Central memory CD4-positive, alpha-beta T cell (primary cell): ENCODE measurements around the gene GRIK2.
"Not testable (repeated sequence)": the region's sequence is repeated elsewhere in the genome, so short reads cannot be mapped to it uniquely, and the experiment has no call there.

Experiments used
- DNase-seq: peaks from one replicate; pipeline ENCODE4 v3.0.0; 2022
- total RNA-seq, 3 experiments: gene quantifications; one replicate each; lab custom pipeline; 2026; lab: John Stamatoyannopoulos, UW

Gene GRIK2
- total RNA-seq = 0 reads per million in 3 experiments

GRCh38 chr6:101393251-101393828 is at the start of gene GRIK2:
Gene GRIK2, plus strand, starts transcription at chr6:101393708.
- DNase-seq = no peak

- DNase-seq = no peak
Measured at GRCh38 chr6:101344885-101345284, 48.6 kb upstream of the GRIK2 start.

GRCh38 chr6:101348816-101349215 is 44.7 kb upstream of the GRIK2 start:
- DNase-seq = no peak

GRCh38 chr6:101350631-101351030 is 42.9 kb upstream of the GRIK2 start:
- DNase-seq = not testable (repeated sequence)

- no peak for DNase-seq
Measured at GRCh38 chr6:101351173-101351572, 42.3 kb upstream of the GRIK2 start.

GRCh38 chr6:101352316-101352715 is 41.2 kb upstream of the GRIK2 start:
- DNase-seq = no peak

GRCh38 chr6:101365181-101365580 is 28.3 kb upstream of the GRIK2 start:
- DNase-seq = no peak

- no peak for DNase-seq
Measured at GRCh38 chr6:101379926-101380325, 13.6 kb upstream of the GRIK2 start.

GRCh38 chr6:101380897-101381630 is 12.4 kb upstream of the GRIK2 start:
- no peak for DNase-seq

GRCh38 chr6:101383747-101384146 is 9.8 kb upstream of the GRIK2 start:
- DNase-seq = not testable (repeated sequence)

GRCh38 chr6:101386982-101387381 is 6.5 kb upstream of the GRIK2 start:
- no peak for DNase-seq

- DNase-seq = no peak
Measured at GRCh38 chr6:101391772-101392585, 1.5 kb upstream of the GRIK2 start.

- DNase-seq = no peak
Measured at GRCh38 chr6:101392586-101393230, 800 bp upstream of the GRIK2 start.

GRCh38 chr6:101393829-101394251 is 332 bp downstream of the GRIK2 start:
- no peak for DNase-seq

- no peak for DNase-seq
Measured at GRCh38 chr6:101394936-101395335, 1.4 kb downstream of the GRIK2 start.

GRCh38 chr6:101395345-101395744 is 1.8 kb downstream of the GRIK2 start:
- no peak for DNase-seq

- no peak for DNase-seq
Measured at GRCh38 chr6:101396548-101397173, 3.2 kb downstream of the GRIK2 start.

GRCh38 chr6:101397199-101397598 is 3.7 kb downstream of the GRIK2 start:
- no peak for DNase-seq

- no peak for DNase-seq
Measured at GRCh38 chr6:101398716-101399615, 5.5 kb downstream of the GRIK2 start.

GRCh38 chr6:101399616-101400162 is 6.2 kb downstream of the GRIK2 start:
- DNase-seq = no peak
